Naive thymus-derived CD4-positive, alpha-beta T cell (primary cell): ENCODE measurements around the gene RNASE8. TPM values are rescaled to one million over a fixed set of nuclear protein-coding genes. Genes with fewer than 3 reads are reported as not detected.

Experiments
- ATAC-seq: fragments of 150-1000 bp; cut with Tn5 transposase; 2 replicates; pipeline ENCODE4 v1.10.0; 2021; ENCODE audit warnings: mild to moderate bottlenecking, moderate library complexity
- CTCF ChIA-PET: fragments of 350-600 bp; sonication (Branson Sonifier 250); formaldehyde crosslinking; loops from one replicate; lab custom pipeline; 2021; ENCODE audit warnings: antibody characterized with exemption; lab: Charles Lee
- POLR2A ChIA-PET: fragments of 350-600 bp; sonication (Branson Sonifier 250); formaldehyde crosslinking; loops from one replicate; lab custom pipeline; 2021; ENCODE audit warnings: antibody characterized with exemption, inconsistent platforms; lab: Charles Lee
- DNase-seq, 9 donors: peaks; one replicate each; pipeline versions ENCODE4 v3.0.0 to v3.0.0-alpha.2; 2020 to 2022; ENCODE audit warnings: mixed read lengths in 1 of 9
- H3K27ac ChIP-seq: one replicate; pipeline ENCODE4 v1.7.0; 2013; ENCODE audit warnings: mild to moderate bottlenecking, low read depth, low read length, moderate library complexity
- H3K27me3 ChIP-seq, 2 donors: one replicate each; pipeline ENCODE4 v1.7.0; 2013; ENCODE audit warnings: low read length in 2 of 2, mild to moderate bottlenecking in 2 of 2, moderate library complexity in 2 of 2; ENCODE audit not compliant: control insufficient read depth in 2 of 2, insufficient read depth in 2 of 2
- H3K36me3 ChIP-seq, 3 experiments: 1 replicate in 2 of 3; 2 replicates in 1 of 3; pipeline ENCODE4 v1.7.0; 2013; ENCODE audit warnings: low read length in 3 of 3, mild to moderate bottlenecking in 3 of 3, moderate library complexity in 1 of 3; ENCODE audit not compliant: insufficient read depth in 3 of 3, control insufficient read depth in 2 of 3
- H3K4me1 ChIP-seq, 2 donors: one replicate each; pipeline ENCODE4 v1.7.0; 2013; ENCODE audit warnings: low read length in 2 of 2, mild to moderate bottlenecking in 2 of 2, moderate library complexity in 1 of 2; ENCODE audit not compliant: control insufficient read depth in 2 of 2, insufficient read depth in 2 of 2
- H3K4me3 ChIP-seq: 2 replicates; pipeline ENCODE4 v1.7.0; 2013; ENCODE audit warnings: mild to moderate bottlenecking, low read length
- H3K9me3 ChIP-seq, 3 experiments: 1 replicate in 2 of 3; 2 replicates in 1 of 3; pipeline ENCODE4 v1.7.0; 2013; ENCODE audit warnings: low read length in 3 of 3; ENCODE audit not compliant: control insufficient read depth in 2 of 3
- H3K27ac Mint-ChIP-seq, 9 donors: one replicate each; pipeline ENCODE4 v1.8.0; 2020 to 2022; ENCODE audit warnings: mixed read lengths in 9 of 9, mild to moderate bottlenecking in 8 of 9, moderate library complexity in 5 of 9, inconsistent platforms in 2 of 9
- H3K27me3 Mint-ChIP-seq, 5 donors: one replicate each; pipeline ENCODE4 v1.8.0; 2021 to 2022; ENCODE audit warnings: mixed read lengths in 5 of 5, mild to moderate bottlenecking in 1 of 5
- H3K36me3 Mint-ChIP-seq, 5 donors: one replicate each; pipeline ENCODE4 v1.8.0; 2020 to 2022; ENCODE audit warnings: mixed read lengths in 5 of 5, mild to moderate bottlenecking in 3 of 5, inconsistent platforms in 1 of 5
- H3K4me1 Mint-ChIP-seq, 7 donors: one replicate each; pipeline ENCODE4 v1.8.0; 2020 to 2022; ENCODE audit warnings: mixed read lengths in 7 of 7, mild to moderate bottlenecking in 3 of 7, inconsistent platforms in 1 of 7
- H3K4me3 Mint-ChIP-seq, 10 donors: one replicate each; pipeline ENCODE4 v1.8.0; 2020 to 2022; ENCODE audit warnings: mild to moderate bottlenecking in 10 of 10, mixed read lengths in 10 of 10, moderate library complexity in 6 of 10, inconsistent platforms in 2 of 10
- H3K9me3 Mint-ChIP-seq, 11 donors: one replicate each; pipeline ENCODE4 v1.8.0; 2020 to 2022; ENCODE audit warnings: mixed read lengths in 11 of 11, mild to moderate bottlenecking in 4 of 11, inconsistent platforms in 1 of 11, moderate library complexity in 1 of 11
- intact Hi-C, 2 donors: fragments of 100-400 bp; cut with micrococcal nuclease; formaldehyde crosslinking; loops; one replicate each; pipeline ENCODE4 v1.15.1; 2023
- polyA plus RNA-seq, 2 donors: library from polyadenylated mRNA; unstranded; fragments of 300-500 nt; fragmentation: Illumina TruSeq; gene quantifications; one replicate each; pipeline ENCODE4 v1.2.3, GENCODE V29; 2021
- total RNA-seq, 6 experiments: library from RNA in 5 of 6; stranded (reverse) in 5 of 6; gene quantifications; 1 replicate in 5 of 6; 2 replicates in 1 of 6; pipeline ENCODE4 v1.2.3 and lab custom pipeline; 2021 to 2026

RNASE8 gene
- total and polyA plus RNA-seq, 7 experiments from 2014 or later: not detected

DNA sequence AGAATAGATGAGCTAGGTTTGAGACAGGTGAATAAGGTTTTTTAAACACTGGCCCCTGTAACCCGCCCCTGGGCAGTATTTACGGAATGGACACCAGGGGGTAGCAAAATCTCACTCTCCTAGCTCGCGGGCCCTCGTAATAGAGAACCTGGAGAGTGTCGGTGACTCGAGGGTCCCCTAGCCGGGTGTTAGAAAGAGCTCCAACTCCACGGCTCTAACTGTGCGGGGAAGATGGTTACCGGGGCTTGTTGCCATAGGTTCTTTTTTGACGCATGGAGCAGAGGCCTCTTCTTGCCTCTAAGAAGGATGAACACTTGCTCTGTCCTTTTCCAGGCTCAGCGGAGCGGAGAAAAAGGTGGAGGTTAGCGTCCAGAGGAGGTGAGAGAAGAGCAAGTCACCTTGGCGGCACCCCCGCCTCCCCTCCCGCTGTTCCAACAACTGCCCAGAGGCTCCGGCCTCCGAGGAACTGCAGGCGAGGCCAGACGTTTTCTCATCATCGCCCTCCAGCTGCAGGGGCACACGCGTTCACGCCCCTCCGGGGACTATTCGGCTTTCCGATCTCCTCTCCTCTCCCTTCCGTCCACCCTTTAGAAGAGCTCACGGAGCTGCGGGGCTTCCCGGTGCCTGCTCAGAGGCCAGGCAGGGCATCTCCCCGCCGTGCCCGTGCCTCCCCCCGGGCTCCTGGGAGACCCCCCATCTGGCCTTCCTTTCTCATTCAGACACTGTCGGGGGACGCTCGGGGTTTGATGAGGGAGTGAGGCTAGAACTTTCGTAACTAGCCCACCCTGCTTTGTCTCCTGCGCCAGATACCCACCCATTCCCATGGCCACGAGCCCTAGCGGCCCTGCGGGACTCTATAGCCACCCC lies 11.1 kb downstream of the RNASE8 start:
- H3K9me3 Mint-ChIP-seq: peaks cover 0 to 1% (median 0%) of the 10 kb centered on the region in 11 donors
- Histone ChIP-seq H3K27ac (no peak overlapping the region), H3K4me1 (peaks cover 21 to 29% of the 10 kb centered on the region in 2 donors), H3K4me3 (peak overlapping the region; percentile 41), H3K27me3 (peaks cover 20 to 39% of the 10 kb centered on the region in 2 donors), H3K9me3 (no peaks in the 10 kb centered on the region), H3K36me3 (no peaks in the 10 kb centered on the region)
- ChIA-PET POLR2A (interaction anchor here (1.1 to 1.6 kb wide), 2 partner anchors 19 to 36 kb away, joined by 4 to 10 read pairs; no protein-coding TSS in a partner anchor), CTCF (interaction anchor here (0.6 to 5.3 kb wide), 15 partner anchors 11 to 1032 kb away, joined by 3 to 76 read pairs (median 4); partner anchors contain the start of genes RNASE8 and TMEM253)
- peak in 7 of 9 donors; percentile 35 to 60 (median 50) for DNase-seq
- intact Hi-C loops: loop anchor here (1.0 to 2.0 kb wide), 6 partner anchors 19 to 68 kb away; partner anchors contain the start of gene NDRG2 (in 1 of the 2)
- peak; percentile 63 for ATAC-seq
- H3K4me1 Mint-ChIP-seq: peaks cover 23 to 40% (median 35%) of the 10 kb centered on the region in 7 donors
- H3K27me3 Mint-ChIP-seq: peaks cover 68 to 82% (median 77%) of the 10 kb centered on the region in 5 donors
- H3K27ac Mint-ChIP-seq: peak overlapping the region in 4 of 9 donors; percentile 62 to 85 (median 73)
- H3K36me3 Mint-ChIP-seq: no peaks in the 10 kb centered on the region
- peak overlapping the region; percentile 68 to 89 (median 82) for H3K4me3 Mint-ChIP-seq

DNA sequence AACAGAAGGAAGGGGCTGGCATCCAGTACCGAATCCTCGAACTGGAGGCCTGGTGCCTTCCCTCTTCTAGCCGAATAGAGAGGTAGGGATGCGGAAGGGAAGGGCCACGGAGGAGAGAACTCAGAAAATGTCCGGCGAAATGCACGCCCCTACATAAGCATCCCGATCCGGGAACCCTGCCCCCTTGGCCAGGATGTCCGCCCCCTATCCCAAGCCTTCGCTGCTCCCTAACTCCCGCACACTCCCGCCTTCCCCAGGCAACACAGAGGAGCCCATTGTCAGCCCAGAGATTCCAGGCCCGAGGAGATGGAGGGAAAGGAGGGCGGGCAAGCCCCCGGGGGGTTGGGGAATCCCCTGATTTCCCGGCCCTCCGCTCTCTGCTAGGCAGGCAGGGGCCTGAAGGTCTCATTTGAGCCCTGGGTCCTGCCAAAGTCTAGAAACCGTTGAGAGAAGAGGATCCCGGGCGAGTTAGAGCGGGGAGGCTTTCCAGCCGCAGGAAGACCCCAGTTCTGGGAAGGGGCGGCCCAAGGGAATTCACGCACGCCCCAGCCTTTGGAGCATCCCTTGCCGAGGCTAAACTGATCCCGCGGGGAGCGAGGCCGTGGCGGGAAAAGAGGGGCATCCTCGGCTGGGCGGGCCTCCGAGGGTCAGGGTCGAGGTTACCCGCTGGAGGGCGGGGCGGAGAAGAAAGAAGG lies 11.9 kb downstream of the RNASE8 start:
- H3K27me3 ChIP-seq: peaks cover 20 to 39% of the 10 kb centered on the region in 2 donors

DNA sequence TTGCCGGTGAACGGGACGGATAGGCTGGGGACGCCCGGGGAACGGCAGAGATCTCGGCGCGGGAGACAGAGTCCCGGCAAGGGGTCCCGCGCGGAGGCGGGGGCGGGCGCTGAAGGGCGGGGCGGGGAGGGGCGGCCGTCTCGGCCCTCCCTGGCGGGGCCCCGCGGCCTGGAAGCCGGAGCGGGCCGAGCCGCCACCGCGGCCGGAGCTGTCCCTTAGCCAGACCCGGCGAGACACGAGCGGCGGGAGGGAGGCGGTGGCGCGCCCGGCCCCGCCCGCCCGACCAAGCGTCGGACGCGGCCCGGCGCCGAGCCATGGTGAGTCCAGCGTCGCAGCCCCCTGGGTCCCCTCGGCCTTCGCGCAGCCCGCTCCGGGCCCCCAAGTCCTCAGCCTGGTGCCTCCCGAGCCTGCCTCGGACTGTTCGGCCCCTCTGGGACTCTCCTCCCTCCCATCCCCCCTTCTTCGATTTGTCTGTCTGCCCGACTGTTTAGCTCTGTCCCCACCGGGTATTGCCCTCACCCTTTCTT lies 12.5 kb downstream of the RNASE8 start, which contains the start of gene ARHGEF40:
ARHGEF40 (plus strand) TSS at position 222 of the 527 bp plus-strand sequence; CDS start at position 315, 93 bp downstream.
- Histone ChIP-seq H3K27ac (no peak within 1 kb of the TSS), H3K4me1 (peaks cover 21 to 29% of the 10 kb centered on the region in 2 donors), H3K4me3 (peak within 1 kb of the TSS; percentile 43), H3K27me3 (peaks cover 20 to 39% of the 10 kb centered on the region in 2 donors), H3K36me3 (no peaks in the 10 kb centered on the region), H3K9me3 (no peaks in the 10 kb centered on the region)
- DNase-seq (no peak), ATAC-seq (peak; percentile 10)
- no peaks in the 10 kb centered on the region for H3K36me3 Mint-ChIP-seq
- peaks cover 0 to 1% (median 0%) of the 10 kb centered on the region in 11 donors for H3K9me3 Mint-ChIP-seq
- peaks cover 23 to 40% (median 35%) of the 10 kb centered on the region in 7 donors for H3K4me1 Mint-ChIP-seq
- peak within 1 kb of the TSS; percentile 76 to 90 (median 84) for H3K4me3 Mint-ChIP-seq
- peaks cover 64 to 78% (median 73%) of the 10 kb centered on the region in 5 donors for H3K27me3 Mint-ChIP-seq
- POLR2A ChIA-PET: interaction anchor here (0.7 to 3.1 kb wide), 3 partner anchors 8 to 34 kb away, joined by 3 to 14 read pairs (median 4); partner anchors contain the start of gene TMEM253
- CTCF ChIA-PET: interaction anchor here (0.5 to 2.1 kb wide), 6 partner anchors 26 to 1866 kb away, joined by 3 to 15 read pairs (median 4); no protein-coding TSS in a partner anchor
- peak within 1 kb of the TSS in 7 of 9 donors; percentile 21 to 76 (median 57) for H3K27ac Mint-ChIP-seq
- intact Hi-C loops: loop anchor here in 1 of 2 donors (5.0 kb wide), 1 partner anchor 43 kb away; the partner anchor contains the start of gene NDRG2

More for the DNA sequence above, 11.9 kb downstream of the RNASE8 start:
- peak in 4 of 9 donors; percentile 14 to 27 (median 24) for DNase-seq
- Mint-ChIP-seq H3K9me3 (peaks cover 0 to 1% (median 0%) of the 10 kb centered on the region in 11 donors), H3K36me3 (no peaks in the 10 kb centered on the region), H3K27ac (peak overlapping the region in 3 of 9 donors; percentile 69 to 76 (median 75)), H3K27me3 (peaks cover 66 to 81% (median 74%) of the 10 kb centered on the region in 5 donors), H3K4me1 (peaks cover 23 to 40% (median 35%) of the 10 kb centered on the region in 7 donors), H3K4me3 (peak overlapping the region; percentile 68 to 89 (median 82))
- Histone ChIP-seq H3K27ac (no peak overlapping the region), H3K9me3 (no peaks in the 10 kb centered on the region), H3K4me1 (peaks cover 21 to 29% of the 10 kb centered on the region in 2 donors), H3K36me3 (no peaks in the 10 kb centered on the region), H3K4me3 (peak overlapping the region; percentile 36)
- intact Hi-C loops: loop anchor here (1.0 to 5.0 kb wide), 5 partner anchors 18 to 67 kb away; partner anchors contain the start of gene NDRG2 (in 2 of the 2)
- ChIA-PET POLR2A (interaction anchor here (1.1 to 1.7 kb wide), 3 partner anchors 8 to 36 kb away, joined by 3 to 10 read pairs (median 4); no protein-coding TSS in a partner anchor), CTCF (interaction anchor here (1.4 to 5.3 kb wide), 7 partner anchors 23 to 55 kb away, joined by 5 to 76 read pairs (median 7); partner anchors contain the start of gene TMEM253)
- no peak for ATAC-seq

DNA sequence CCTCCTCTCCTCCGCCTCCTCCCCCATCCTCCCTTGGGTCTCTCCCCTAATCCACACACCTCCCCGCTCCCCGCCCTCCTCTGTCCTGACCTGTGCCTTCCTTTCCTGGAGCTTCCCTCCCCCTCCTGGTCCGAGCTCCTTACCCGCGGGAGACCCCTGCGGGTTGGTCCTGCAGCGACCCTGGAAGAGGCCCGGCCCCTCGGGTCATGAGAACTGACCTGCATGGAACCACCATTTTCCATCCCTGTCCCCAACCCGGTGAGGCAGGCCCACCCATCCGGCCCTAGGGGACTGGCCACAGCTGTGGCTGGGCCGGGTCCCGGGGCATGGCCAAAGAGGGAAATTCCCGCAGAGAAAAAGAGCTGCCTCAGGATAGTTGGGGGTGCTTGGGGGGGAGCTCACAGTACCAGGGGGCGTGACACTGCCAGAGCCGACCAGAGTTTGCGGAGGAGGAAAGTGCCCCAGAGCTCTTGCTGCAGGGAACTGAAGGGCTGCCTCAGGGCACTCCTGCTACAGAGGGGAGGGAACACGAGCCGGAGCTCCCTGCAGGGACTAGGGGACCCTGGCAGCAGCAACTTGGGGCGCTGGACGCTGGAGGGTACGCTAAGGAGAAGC lies 13.1 kb downstream of the RNASE8 start:
- Mint-ChIP-seq H3K27ac (peak overlapping the region in 7 of 9 donors; percentile 21 to 76 (median 51)), H3K27me3 (peaks cover 58 to 73% (median 68%) of the 10 kb centered on the region in 5 donors), H3K4me1 (peaks cover 23 to 40% (median 35%) of the 10 kb centered on the region in 7 donors), H3K4me3 (peak overlapping the region; percentile 69 to 90 (median 82)), H3K9me3 (peaks cover 0 to 1% (median 0%) of the 10 kb centered on the region in 11 donors), H3K36me3 (no peaks in the 10 kb centered on the region)
- ChIA-PET CTCF (interaction anchor here (0.5 to 2.1 kb wide), 7 partner anchors 22 to 1866 kb away, joined by 3 to 15 read pairs (median 5); no protein-coding TSS in a partner anchor), POLR2A (interaction anchor here (0.7 to 3.1 kb wide), 8 partner anchors 9 to 431 kb away, joined by 3 to 14 read pairs (median 4); partner anchors contain the start of gene TMEM253)
- Histone ChIP-seq H3K27me3 (peaks cover 20 to 36% of the 10 kb centered on the region in 2 donors), H3K4me3 (peak overlapping the region; percentile 43), H3K9me3 (no peaks in the 10 kb centered on the region), H3K4me1 (peaks cover 21 to 29% of the 10 kb centered on the region in 2 donors), H3K36me3 (no peaks in the 10 kb centered on the region), H3K27ac (no peak overlapping the region)
- DNase-seq (peak in 4 of 9 donors; percentile 26 to 29 (median 27)), ATAC-seq (peak; percentile 28)
- intact Hi-C loops: loop anchor here in 1 of 2 donors (1.0 to 5.0 kb wide), 2 partner anchors 17 to 43 kb away; partner anchors contain the start of gene NDRG2
